ENCODE data around the gene ABHD5.

ABHD5 gene

DNA sequence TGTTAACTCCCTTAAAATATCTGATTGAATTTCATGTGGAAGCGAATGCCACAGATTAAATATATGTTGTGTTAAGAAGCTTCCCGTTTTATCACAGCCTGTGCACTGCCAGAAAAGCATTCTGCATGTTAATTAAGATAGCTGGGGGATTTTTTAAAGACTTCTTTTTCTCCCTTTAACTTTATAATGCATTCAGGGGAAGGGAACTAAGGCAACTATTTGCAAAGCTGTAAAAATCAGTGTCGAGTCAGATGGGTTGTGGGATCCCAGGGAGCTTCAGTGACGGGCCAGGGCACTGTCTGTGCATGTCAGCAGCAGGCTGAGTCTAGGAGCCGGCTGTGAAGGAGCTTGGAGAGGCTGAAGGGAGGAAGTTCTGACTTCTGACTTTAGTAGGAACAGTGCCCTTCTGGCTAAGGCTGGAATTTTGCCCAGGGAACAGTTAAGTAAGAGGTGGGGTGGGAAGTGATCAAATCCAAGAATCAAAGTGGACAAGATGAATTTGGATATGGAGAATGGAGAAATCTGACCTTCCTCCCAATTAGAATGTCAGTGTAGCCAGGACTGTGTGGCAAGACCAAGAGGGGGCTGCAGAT is 77.7 kb downstream of the ABHD5 start:
- no peak overlapping the region for H3K27ac ChIP-seq
- TF ChIP-seq, protein P1, sequence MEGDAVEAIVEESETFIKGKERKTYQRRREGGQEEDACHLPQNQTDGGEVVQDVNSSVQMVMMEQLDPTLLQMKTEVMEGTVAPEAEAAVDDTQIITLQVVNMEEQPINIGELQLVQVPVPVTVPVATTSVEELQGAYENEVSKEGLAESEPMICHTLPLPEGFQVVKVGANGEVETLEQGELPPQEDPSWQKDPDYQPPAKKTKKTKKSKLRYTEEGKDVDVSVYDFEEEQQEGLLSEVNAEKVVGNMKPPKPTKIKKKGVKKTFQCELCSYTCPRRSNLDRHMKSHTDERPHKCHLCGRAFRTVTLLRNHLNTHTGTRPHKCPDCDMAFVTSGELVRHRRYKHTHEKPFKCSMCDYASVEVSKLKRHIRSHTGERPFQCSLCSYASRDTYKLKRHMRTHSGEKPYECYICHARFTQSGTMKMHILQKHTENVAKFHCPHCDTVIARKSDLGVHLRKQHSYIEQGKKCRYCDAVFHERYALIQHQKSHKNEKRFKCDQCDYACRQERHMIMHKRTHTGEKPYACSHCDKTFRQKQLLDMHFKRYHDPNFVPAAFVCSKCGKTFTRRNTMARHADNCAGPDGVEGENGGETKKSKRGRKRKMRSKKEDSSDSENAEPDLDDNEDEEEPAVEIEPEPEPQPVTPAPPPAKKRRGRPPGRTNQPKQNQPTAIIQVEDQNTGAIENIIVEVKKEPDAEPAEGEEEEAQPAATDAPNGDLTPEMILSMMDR (conservative IDR thresholded peaks at IDR 0.05) = no peak
- TF ChIP-seq ZFX (IDR thresholded peaks at IDR 0.05) = no peak

DNA sequence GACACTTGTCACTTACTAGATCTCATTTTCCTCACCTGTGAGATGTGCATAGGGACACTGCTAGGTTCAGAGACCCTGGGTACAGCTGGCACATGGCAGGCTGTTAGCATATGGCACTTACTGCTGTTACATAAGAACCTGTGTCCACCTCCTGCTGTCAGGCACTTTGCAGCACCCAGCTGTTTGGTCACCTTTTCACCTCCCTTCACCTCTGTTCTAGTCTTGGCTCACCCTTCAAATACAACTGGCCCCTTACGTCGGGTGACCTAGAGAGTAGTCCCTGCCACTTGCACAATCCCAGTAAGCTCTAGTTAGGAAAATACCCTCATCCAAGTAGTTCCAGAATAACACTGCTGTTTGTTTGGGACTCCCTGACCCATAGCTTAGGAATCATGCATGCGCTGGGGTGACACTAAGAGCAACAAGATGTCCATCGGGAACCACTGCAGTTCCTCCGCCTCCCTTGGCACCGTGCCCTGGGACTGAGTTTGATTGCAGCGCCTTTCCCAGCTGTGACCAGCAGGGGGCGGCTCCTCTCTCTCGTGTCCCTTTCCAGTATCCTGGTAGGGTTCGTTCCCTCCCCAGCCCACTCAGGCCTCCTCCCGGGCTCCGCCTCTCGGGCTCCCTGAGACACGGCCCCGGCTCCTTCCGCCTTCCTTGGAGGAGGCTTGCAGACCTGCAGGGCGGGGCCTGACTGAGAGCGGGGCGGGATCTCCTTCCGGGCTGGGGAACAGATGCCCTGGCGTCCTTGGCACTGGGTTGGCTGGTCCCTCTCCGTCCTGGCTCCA is 78.6 kb downstream of the ABHD5 start:
- TF ChIP-seq, protein P1 (conservative IDR thresholded peaks at IDR 0.05) = peak; percentile 89
- no peak for TF ChIP-seq ZFX (IDR thresholded peaks at IDR 0.05)
- no peak overlapping the region for H3K27ac ChIP-seq

DNA sequence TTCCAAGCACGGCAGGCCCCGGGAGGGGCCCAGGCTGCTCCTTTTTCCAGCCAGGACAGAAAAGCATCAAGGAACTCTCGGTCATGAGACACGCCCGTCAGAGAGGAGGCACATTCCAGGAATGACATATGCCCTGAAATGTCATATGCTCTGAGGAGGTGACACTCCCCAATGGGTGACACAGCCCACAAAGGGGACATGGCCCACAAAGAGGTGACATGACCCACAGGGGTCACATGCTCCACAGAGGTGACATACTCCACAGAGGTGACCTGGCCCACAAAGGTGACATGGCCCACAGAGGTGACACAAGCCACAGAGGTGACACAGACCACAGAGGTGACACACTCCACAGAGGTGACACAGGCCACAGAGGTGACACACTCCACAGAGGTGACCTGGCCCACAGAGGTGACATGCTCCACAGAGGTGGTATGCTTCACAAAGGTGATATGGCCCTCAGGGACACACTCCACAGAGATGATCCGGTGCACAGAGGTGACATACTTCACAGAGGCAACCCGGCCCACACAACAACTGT is 79.2 kb downstream of the ABHD5 start:
- TF ChIP-seq, protein P1 (conservative IDR thresholded peaks at IDR 0.05) = no peak
- TF ChIP-seq ZFX (IDR thresholded peaks at IDR 0.05) = no peak
- H3K27ac ChIP-seq = no peak overlapping the region

DNA sequence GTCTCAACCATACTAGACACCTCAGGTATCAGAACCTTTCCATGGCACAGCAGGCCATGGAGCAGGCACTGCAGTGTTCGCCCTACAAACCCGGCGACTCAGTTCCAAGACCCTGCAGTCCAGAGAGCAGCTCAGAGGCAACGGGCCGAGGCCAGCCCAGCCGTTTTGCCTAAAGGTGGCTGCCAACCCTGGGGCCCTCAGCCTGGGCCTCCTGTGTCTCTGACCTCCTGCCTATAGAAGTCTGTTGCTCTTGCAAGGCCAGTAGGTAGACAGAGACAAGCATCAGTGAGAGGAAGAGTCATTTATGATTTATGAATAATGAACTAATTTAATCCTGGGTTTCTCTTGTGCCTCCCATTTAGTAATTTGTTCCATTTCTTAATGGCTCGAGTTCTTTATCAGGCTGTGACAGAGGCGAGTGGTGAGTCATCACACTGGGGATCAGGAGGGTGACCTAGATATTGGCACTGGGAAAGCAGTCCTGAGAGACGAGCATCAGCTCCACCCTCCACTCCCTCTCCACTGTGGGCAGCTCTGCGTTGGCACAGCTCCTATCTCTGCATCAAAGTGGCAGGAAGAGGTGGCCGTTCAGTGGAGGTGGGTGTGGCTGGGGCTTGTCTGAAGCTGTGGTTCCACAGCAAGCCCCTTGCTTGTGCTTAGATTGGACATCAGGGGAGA is 79.8 kb downstream of the ABHD5 start:
- TF ChIP-seq, protein P1 (conservative IDR thresholded peaks at IDR 0.05) = no peak
- no peak for TF ChIP-seq ZFX (IDR thresholded peaks at IDR 0.05)
- H3K27ac ChIP-seq = no peak overlapping the region

DNA sequence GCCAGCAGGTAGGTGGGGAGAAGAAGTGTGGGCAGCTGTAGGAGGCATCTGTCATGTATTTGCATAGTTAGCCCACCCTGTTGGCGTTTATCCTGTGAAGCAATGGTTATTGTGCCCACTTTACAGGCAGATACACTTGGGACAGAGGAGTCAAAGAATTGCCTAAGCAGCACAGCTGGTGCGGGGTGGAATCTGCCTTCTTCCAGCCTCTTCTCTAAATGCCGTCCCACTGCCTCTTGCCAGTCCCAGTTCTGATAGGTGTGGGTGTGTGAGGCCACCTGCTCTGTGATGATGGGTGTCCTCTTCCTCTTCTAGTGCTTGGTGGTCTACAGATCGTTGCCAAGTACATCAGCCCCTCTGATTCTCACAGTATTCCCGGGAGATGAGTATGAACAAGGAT is 80.9 kb downstream of the ABHD5 start:
- TF ChIP-seq ZFX (IDR thresholded peaks at IDR 0.05) = no peak
- TF ChIP-seq, protein P1 (conservative IDR thresholded peaks at IDR 0.05) = no peak
- H3K27ac ChIP-seq = no peak overlapping the region

DNA sequence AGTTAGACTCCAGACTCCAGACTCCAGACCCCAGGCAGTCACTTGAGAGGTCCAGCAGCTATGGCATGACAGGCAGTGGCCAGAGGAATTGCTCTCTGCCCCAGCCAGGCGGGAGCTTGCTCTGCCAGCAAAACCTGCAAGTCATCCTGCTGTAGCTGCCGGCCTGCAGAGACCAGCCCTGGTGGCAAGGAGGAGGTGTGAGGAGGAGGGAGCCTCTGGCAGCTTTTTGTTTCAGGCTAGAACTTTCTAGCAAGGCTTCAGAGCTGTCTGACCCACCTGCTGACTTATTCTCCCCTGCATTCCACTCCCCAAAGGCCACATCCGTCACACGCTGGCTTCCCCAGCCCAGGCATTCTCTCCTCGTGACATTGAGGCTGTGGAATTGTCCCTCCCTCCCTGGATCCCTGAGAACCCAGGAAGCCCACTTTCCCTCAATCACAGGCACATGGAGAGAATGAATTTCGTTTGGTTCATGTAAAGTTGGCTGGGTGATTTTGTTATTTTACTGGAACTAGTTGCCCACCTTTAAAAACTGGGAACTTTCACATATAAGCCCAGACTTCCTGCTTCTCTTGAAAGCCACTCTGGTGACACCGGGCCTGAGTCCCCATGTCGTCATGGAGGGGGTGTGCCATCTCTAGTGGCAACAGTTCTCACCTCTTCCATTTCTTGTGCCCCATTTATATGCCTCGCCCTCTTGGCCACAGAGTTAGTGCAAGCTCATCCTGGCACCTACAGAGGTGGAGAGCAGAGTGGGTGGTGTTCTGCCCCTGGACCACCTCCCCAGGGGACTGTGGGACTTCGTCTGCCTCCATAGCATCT is 82.7 kb downstream of the ABHD5 start:
- H3K27ac ChIP-seq = peak overlapping the region; percentile 37
- TF ChIP-seq, protein P1 (conservative IDR thresholded peaks at IDR 0.05) = no peak
- TF ChIP-seq ZFX (IDR thresholded peaks at IDR 0.05) = no peak

Measured in C4-2B (cell line).